Measurements from ENCODE around the gene SLC5A2. TPM values are rescaled to one million over a fixed set of nuclear protein-coding genes. Genes with fewer than 3 reads are reported as not detected.
A peak's percentile ranks its signal among the peaks of the same experiment; 100 is the strongest.
"Not testable (repeated sequence)": the region's sequence is repeated elsewhere in the genome, so short reads cannot be mapped to it uniquely, and the experiment has no call there.

SLC5A2 gene
- total RNA-seq, 1 donor from 2014 or later, result not detected

DNA sequence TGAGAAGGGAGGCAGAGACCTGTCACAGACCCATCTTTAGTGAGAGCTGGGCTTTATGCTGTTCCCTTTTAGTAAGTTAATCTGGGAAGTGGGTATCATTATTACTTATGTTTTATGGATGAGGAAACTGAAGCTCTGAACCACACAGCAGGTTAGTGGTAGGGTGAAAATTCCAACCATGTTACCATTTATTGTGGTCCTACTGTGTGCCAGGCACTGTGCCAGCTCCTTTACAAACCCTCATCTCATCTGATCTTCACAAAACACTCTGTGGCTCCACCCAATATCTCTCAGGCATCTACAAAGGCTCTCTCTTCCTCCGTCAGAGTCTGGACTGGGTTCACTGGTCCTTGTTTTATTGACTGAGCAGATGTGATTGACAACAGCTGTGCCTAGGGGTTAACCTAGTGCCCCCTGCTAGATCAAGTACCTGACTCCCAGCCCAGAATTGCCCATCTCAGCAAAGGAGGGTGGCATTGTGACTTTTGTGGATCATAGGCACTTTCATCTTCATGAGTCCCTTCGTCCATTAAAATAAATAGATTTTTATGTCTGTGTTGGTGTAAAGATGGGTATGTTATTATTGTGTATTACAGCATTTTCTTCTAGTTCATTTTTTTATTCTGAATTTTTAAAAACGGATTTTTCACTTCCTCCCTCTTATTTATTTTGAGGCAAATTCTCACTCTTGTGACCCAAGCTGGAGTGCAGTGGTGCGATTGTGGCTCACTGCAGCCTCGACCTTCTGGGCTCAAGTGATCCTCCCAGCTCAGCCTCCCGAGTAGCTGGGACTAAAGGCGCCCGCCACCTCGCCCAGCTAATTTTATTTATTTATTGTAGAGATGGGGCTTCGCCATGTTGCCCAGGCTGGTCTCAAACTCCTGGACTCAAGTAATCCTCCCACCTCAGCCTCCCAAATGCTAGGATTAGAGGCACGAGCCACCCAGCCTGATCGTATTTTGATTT lies 7.9 kb upstream of the SLC5A2 start:
- DNase-seq (ENCODE audit: low read depth in 2 of 2), result no peak

GRCh38 chr16:31475946-31476302 lies 7.0 kb upstream of the SLC5A2 start:
- DNase-seq (ENCODE audit: low read depth in 2 of 2), result no peak

DNA sequence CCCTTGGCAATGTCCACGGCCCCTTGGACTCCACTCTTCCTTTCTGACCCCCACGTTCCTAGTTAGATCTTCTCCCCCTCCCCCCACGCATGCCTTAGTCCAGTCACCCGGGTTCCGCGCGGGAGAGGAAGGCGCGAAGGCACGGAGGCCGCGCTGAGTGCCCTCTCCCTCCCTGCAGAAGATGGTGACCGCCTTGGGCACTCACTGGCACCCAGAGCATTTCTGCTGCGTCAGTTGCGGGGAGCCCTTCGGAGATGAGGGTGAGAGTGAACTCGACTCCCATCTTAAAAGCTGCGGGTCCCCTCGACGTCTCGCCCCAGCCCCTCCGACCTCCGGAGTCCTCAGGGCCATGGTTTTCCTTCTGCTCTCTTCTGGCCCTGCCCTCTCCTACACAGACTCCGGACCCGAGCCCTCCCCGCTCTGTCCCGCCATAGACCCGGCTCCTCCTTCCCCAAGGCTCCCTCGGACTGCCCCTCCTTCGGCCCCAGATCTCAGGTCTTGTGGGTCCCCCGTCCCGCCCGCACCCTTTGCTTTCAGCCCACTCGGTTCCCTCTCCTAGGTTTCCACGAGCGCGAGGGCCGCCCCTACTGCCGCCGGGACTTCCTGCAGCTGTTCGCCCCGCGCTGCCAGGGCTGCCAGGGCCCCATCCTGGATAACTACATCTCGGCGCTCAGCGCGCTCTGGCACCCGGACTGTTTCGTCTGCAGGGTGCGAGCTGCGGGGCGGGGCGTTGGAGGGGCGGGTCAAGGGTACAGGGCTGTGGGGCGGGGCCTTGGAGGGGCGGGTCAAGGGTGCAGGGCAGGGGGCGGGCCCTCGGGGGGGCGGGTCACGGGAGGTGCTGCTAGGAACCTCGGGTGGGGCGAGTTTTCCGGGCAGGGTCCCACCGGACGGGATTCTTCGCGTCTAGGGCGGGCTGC lies 6.4 kb upstream of the SLC5A2 start:
- DNase-seq (ENCODE audit: low read depth in 2 of 2), result no peak

- DNase-seq (ENCODE audit: low read depth in 2 of 2), result no peak
Observed at GRCh38 chr16:31477220-31478216, 5.4 kb upstream of the SLC5A2 start.

GRCh38 chr16:31478956-31479355 lies 4.0 kb upstream of the SLC5A2 start:
- no peak for DNase-seq (ENCODE audit: low read depth in 2 of 2)

DNA sequence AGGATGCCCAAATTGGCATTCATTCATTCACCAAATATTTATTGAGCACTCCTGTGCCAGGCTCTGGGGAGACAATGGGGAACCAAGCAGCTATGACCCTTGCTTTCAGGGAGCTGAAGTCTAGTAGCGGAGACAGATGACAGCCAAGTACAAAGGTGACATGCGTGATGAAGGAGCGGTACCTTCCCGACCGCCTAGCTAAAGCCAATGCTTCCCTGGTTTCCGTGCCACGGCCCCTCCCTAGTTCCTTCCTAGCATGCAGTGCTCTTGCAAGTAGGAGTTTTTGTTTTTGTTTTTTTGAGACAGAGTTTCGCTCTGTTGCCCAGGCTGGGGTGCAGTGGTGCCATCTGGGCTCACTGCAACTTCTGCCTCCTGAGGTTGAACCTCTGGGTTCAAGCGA lies 3.2 kb upstream of the SLC5A2 start:
- no peak for DNase-seq (ENCODE audit: low read depth in 2 of 2)

GRCh38 chr16:31480851-31481536 lies 1.9 kb upstream of the SLC5A2 start:
- DNase-seq (ENCODE audit: low read depth in 2 of 2), result peak in 1 of 2 donors; percentile 30

DNA sequence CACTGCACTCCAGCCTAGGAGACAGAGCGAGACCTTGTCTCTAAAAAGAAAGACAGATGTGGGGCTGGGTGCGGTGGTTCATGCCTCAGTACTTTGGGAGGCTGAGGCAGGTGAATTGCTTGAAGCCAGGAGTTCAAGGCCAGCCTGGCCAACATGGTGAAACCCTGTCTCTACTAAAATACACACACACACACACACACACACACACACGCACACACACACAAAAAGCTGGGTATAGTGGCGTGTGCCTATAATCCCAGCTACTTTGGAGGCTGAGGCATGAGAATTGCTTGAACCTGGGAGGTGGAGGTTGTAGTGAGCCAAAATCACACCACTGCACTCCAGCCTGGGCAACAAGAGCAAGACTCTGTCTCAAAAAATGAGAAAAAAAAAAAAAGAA lies 1.1 kb downstream of the SLC5A2 start:
- DNase-seq (ENCODE audit: low read depth in 2 of 2), result not testable (repeated sequence)

GRCh38 chr16:31484491-31485171 lies 1.7 kb downstream of the SLC5A2 start:
- DNase-seq (ENCODE audit: low read depth in 2 of 2), result no peak

GRCh38 chr16:31485571-31485970 lies 2.6 kb downstream of the SLC5A2 start:
- no peak for DNase-seq (ENCODE audit: low read depth in 2 of 2)

GRCh38 chr16:31486045-31486444 lies 3.1 kb downstream of the SLC5A2 start:
- no peak for DNase-seq (ENCODE audit: low read depth in 2 of 2)

GRCh38 chr16:31487071-31487719 lies 4.3 kb downstream of the SLC5A2 start:
- DNase-seq (ENCODE audit: low read depth in 2 of 2), result no peak

- peak in 1 of 2 donors; percentile 33 for DNase-seq (ENCODE audit: low read depth in 2 of 2)
Observed at GRCh38 chr16:31487720-31488467, 5.0 kb downstream of the SLC5A2 start.

GRCh38 chr16:31488468-31489297 lies 5.8 kb downstream of the SLC5A2 start:
- DNase-seq (ENCODE audit: low read depth in 2 of 2), result peak in 1 of 2 donors; percentile 25

- DNase-seq (ENCODE audit: low read depth in 2 of 2), result no peak
Observed at GRCh38 chr16:31489298-31489564, 6.3 kb downstream of the SLC5A2 start.

- no peak for DNase-seq (ENCODE audit: low read depth in 2 of 2)
Observed at GRCh38 chr16:31489616-31490584, 7.0 kb downstream of the SLC5A2 start.

Data from dermis microvascular lymphatic vessel endothelial cell (primary cell).